SK-N-SH treated with all-trans-retinoic acid at 6 μM for 48 hours (cell line): ENCODE data around the gene AOPEP.

Experiments used
- CREB5 ChIP-seq: fragments of 250-450 bp; sonication (Bioruptor Pico); IDR thresholded peaks from 2 replicates; pipeline ENCODE4 v1.5.1; 2020; ENCODE audit warnings: low read depth, mild to moderate bottlenecking, moderate library complexity
- GLIS3 ChIP-seq: fragments of 250-450 bp; sonication (Bioruptor Pico); IDR thresholded peaks from 2 replicates; pipeline ENCODE4 v1.5.0; 2020; ENCODE audit warnings: mild to moderate bottlenecking, moderate library complexity
- OSR1 ChIP-seq: fragments of 250-450 bp; sonication (Bioruptor Pico); IDR thresholded peaks from 2 replicates; pipeline ENCODE4 v1.8.0; 2022; ENCODE audit warnings: moderate library complexity, mild to moderate bottlenecking, inconsistent platforms
- TSHZ2 ChIP-seq: fragments of 250-450 bp; sonication (Bioruptor Pico); IDR thresholded peaks from 2 replicates; pipeline ENCODE4 v1.5.0; 2020; ENCODE audit warnings: mild to moderate bottlenecking, moderate library complexity
- ZFP30 ChIP-seq: fragments of 450-650 bp; formaldehyde crosslinking; IDR thresholded peaks from 2 replicates; pipeline ENCODE4 v1.5.0; 2022; ENCODE audit warnings: mild to moderate bottlenecking, moderate library complexity

- no peak for TF ChIP-seq CREB5 (CRISPR knock-in tag)
- no peak for TF ChIP-seq ZFP30
- TF ChIP-seq OSR1 (CRISPR knock-in tag), result no peak
- no peak for TF ChIP-seq TSHZ2 (CRISPR knock-in tag)
- TF ChIP-seq GLIS3 (CRISPR knock-in tag), result no peak; the same call in 1 of the 2 replicates
Measured at GRCh38 chr9:95015569-95015968, 289.1 kb downstream of the AOPEP start.
